Karpas-422 (cell line): ENCODE results near the gene PRRC2B. TPM values are rescaled to one million over a fixed set of nuclear protein-coding genes. Genes with fewer than 3 reads are reported as not detected.

ENCODE experiments used
- DNase-seq: peaks from one replicate; pipeline ENCODE4 v3.0.0-alpha.2; 2015
- H2AFZ ChIP-seq: fragments of 200-600 bp; sonication (generic); 2 replicates; pipeline ENCODE4 v1.6.1; 2014; ENCODE audit warnings: antibody characterized with exemption, low read length, mixed read lengths
- H3K27ac ChIP-seq: fragments of 200-600 bp; sonication (generic); 2 replicates; pipeline ENCODE4 v1.5.1; 2014; ENCODE audit warnings: mild to moderate bottlenecking, low read length, moderate library complexity
- H3K27me3 ChIP-seq: fragments of 200-600 bp; sonication (generic); 2 replicates; pipeline ENCODE4 v1.6.1; 2014; ENCODE audit warnings: low read length, mixed read lengths
- H3K36me3 ChIP-seq: fragments of 200-600 bp; sonication (generic); 2 replicates; pipeline ENCODE4 v1.6.1; 2014; ENCODE audit warnings: low read length, mixed read lengths; ENCODE audit not compliant: insufficient read depth
- H3K4me1 ChIP-seq: fragments of 200-600 bp; sonication (generic); 2 replicates; pipeline ENCODE4 v1.6.1; 2014; ENCODE audit warnings: mild to moderate bottlenecking, low read length, mixed read lengths
- H3K4me2 ChIP-seq: fragments of 200-600 bp; sonication (generic); 2 replicates; pipeline ENCODE4 v1.6.1; 2014; ENCODE audit warnings: low read length, low read depth, mild to moderate bottlenecking; ENCODE audit not compliant: poor library complexity, severe bottlenecking
- H3K4me3 ChIP-seq: fragments of 200-600 bp; sonication (generic); 2 replicates; pipeline ENCODE4 v1.5.1; 2014; ENCODE audit warnings: mild to moderate bottlenecking, antibody characterized with exemption, low read length, mixed read lengths
- H3K79me2 ChIP-seq: fragments of 200-600 bp; sonication (generic); 2 replicates; pipeline ENCODE4 v1.6.1; 2014; ENCODE audit warnings: mild to moderate bottlenecking, low read length, mixed read lengths
- H3K9ac ChIP-seq: fragments of 200-600 bp; sonication (generic); 2 replicates; pipeline ENCODE4 v1.6.0; 2014; ENCODE audit warnings: low read length
- H3K9me2 ChIP-seq: fragments of 200-600 bp; sonication (generic), shearing (Covaris generic); replicated peaks from 2 replicates; pipeline ENCODE4 v1.6.0; 2014; ENCODE audit warnings: mild to moderate bottlenecking, low read length, moderate library complexity; ENCODE audit not compliant: insufficient read depth
- H3K9me3 ChIP-seq: fragments of 300-700, 200-600 bp; sonication (generic); 2 replicates; pipeline ENCODE4 v1.6.1; 2014; ENCODE audit warnings: low read length, mixed read lengths
- H4K20me1 ChIP-seq: fragments of 200-600 bp; sonication (generic); 2 replicates; pipeline ENCODE4 v1.6.1; 2014; ENCODE audit warnings: mild to moderate bottlenecking, antibody characterized with exemption, low read length, low read depth; ENCODE audit not compliant: insufficient read depth
- total RNA-seq: library from RNA; depleted of rRNA; stranded (reverse); fragments of >200 nt; shearing (Covaris generic); gene quantifications from 2 replicates; pipeline ENCODE4 v1.2.3, GENCODE V29; 2014; ENCODE audit warnings: low replicate concordance

PRRC2B gene
- total RNA-seq, 1 experiment from 2014 or later = 83.8 TPM

DNA sequence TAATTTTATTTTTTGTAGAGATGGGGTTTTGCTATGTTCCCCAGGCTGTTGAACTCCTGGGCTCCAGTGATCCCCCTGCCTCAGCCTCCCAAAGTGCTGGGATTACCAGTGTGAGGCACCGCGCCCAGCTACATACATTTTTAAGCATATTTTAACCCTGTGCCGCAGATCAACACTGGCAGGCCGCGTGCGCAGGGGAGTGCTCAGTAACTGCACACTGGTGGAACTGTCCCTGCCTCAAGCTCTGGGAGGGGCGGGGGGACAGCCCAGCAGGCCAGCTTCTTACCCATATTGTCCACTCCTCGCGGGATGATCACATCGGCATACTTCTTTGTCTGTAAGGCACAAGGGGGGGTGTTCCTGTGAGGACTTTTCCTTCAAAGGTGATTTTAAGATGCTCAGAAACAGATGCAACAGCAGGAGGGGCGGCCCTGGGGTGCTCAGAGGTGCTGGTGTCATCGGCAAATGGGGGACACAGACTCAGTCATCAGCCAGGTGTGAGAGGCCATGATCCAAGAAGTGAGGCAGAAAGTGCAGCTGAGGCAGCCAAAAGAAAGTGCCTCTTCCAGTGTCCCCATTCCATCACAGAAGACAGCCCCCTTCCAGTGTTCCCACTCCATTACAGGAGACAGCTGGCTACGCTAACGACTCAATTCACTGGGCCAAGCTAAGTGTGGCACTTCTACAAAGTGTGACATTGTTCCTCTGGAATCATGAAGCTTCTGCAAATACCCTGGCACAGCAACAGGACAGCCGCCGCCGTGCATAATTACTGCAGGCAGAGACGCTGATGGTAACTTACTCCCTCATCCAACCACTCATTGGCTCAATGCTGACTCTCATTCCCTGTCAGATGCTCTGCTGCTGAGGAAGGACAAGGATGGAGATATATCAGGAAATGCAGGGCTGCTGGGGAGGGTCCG lies 132.0 kb downstream of the PRRC2B start:
- no peak overlapping the region for H3K9ac ChIP-seq
- peaks cover 14% of the 10 kb centered on the region for H3K79me2 ChIP-seq
- peaks cover 10% of the 10 kb centered on the region for H3K4me1 ChIP-seq
- H3K9me2 ChIP-seq = no peaks in the 10 kb centered on the region
- no peaks in the 10 kb centered on the region; the same call in 1 of the 2 replicates for H3K36me3 ChIP-seq
- no peak overlapping the region for H3K4me3 ChIP-seq
- no peak for DNase-seq
- no peaks in the 10 kb centered on the region for H3K27me3 ChIP-seq
- no peak overlapping the region for H3K27ac ChIP-seq
- no peak overlapping the region for H2AFZ ChIP-seq
- no peaks in the 10 kb centered on the region for H4K20me1 ChIP-seq
- no peak overlapping the region for H3K4me2 ChIP-seq
- no peaks in the 10 kb centered on the region for H3K9me3 ChIP-seq

- peaks cover 14% of the 10 kb centered on the region for H3K4me1 ChIP-seq
- H3K4me3 ChIP-seq = no peak overlapping the region
- H3K79me2 ChIP-seq = peaks cover 14% of the 10 kb centered on the region
- no peak overlapping the region for H3K9ac ChIP-seq
- H3K27me3 ChIP-seq = no peaks in the 10 kb centered on the region
- no peak for DNase-seq
- H3K4me2 ChIP-seq = no peak overlapping the region
- H3K27ac ChIP-seq = no peak overlapping the region
- H3K9me3 ChIP-seq = no peaks in the 10 kb centered on the region
- H3K9me2 ChIP-seq = no peaks in the 10 kb centered on the region
- no peaks in the 10 kb centered on the region for H4K20me1 ChIP-seq
- H2AFZ ChIP-seq = no peak overlapping the region
- no peaks in the 10 kb centered on the region for H3K36me3 ChIP-seq
Measured at GRCh38 chr9:131528186-131528585, 134.3 kb downstream of the PRRC2B start.

- no peak for DNase-seq
- peaks cover 14% of the 10 kb centered on the region for H3K79me2 ChIP-seq
- no peaks in the 10 kb centered on the region for H3K36me3 ChIP-seq
- H4K20me1 ChIP-seq = no peaks in the 10 kb centered on the region
- no peaks in the 10 kb centered on the region for H3K9me2 ChIP-seq
- H3K27ac ChIP-seq = no peak overlapping the region
- H3K4me3 ChIP-seq = no peak overlapping the region
- H3K4me2 ChIP-seq = no peak overlapping the region
- H3K9me3 ChIP-seq = no peaks in the 10 kb centered on the region
- H3K9ac ChIP-seq = no peak overlapping the region
- H3K4me1 ChIP-seq = peaks cover 14% of the 10 kb centered on the region
- no peak overlapping the region for H2AFZ ChIP-seq
- no peaks in the 10 kb centered on the region for H3K27me3 ChIP-seq
Measured at GRCh38 chr9:131528886-131529505, 135.1 kb downstream of the PRRC2B start.

DNA sequence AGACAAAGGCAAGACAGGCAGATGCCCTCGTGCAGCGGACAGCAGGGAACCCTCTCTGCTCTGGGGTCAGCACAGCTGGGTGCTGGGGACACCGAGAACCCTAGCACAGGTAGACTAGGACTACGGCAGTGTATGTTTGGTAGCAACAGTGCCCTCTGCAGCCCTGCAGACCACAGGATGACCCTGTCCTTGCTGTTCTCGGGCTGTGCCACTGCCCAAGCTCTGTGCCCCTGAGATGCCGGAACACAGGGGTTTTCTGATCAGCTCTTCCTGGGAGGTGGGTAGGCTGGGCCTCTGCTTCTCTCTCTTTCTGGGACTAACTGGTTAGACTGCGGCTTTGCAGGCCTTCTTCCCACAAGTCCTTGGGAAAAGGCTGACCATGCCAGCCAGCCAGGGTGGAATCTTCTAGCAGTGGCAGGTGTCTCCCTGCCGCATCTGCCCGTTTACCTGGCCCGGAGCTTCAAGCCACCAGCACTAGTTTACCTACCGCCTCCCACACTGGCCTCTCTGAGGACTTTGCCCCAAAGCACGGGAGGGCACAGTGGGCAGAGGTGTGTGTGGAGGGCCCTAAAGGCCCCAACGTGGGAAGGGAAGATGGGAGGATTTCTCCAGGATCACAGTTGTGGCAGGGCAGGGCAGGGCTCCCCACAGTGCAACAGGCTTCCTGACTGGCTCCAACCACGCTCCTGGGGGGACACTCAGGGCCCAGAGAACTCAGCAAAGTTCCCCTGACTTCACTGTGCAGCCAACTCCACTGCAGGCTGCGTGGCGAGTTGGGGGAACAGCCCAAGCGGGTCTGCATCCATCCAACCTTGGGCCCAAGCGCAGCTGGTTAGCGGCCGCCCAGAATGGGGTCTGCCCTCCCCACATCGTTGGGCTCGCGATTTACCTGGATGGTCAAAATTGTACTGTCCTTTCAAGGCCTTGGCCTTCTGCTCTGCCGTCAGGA lies 136.0 kb downstream of the PRRC2B start:
- Histone ChIP-seq H3K9ac (peak overlapping the region; percentile 97), H3K4me1 (peaks cover 14% of the 10 kb centered on the region), H3K4me2 (peak overlapping the region; percentile 99), H3K4me3 (peak overlapping the region; percentile 98), H3K9me3 (no peaks in the 10 kb centered on the region), H4K20me1 (no peaks in the 10 kb centered on the region), H3K27ac (peak overlapping the region; percentile 26; the same call in 1 of the 2 replicates), H3K79me2 (peaks cover 14% of the 10 kb centered on the region), H3K9me2 (no peaks in the 10 kb centered on the region), H2AFZ (no peak overlapping the region), H3K36me3 (no peaks in the 10 kb centered on the region), H3K27me3 (no peaks in the 10 kb centered on the region)
- DNase-seq = no peak

- no peaks in the 10 kb centered on the region for H3K36me3 ChIP-seq
- peak overlapping the region; percentile 99 for H3K4me2 ChIP-seq
- peak overlapping the region; percentile 97 for H3K9ac ChIP-seq
- H2AFZ ChIP-seq = peak overlapping the region; percentile 78; the same call in 1 of the 2 replicates
- H3K4me1 ChIP-seq = peaks cover 14% of the 10 kb centered on the region
- no peaks in the 10 kb centered on the region for H3K9me2 ChIP-seq
- peak overlapping the region; percentile 98 for H3K4me3 ChIP-seq
- no peaks in the 10 kb centered on the region for H3K27me3 ChIP-seq
- H3K27ac ChIP-seq = peak overlapping the region; percentile 26; the same call in 1 of the 2 replicates
- H3K79me2 ChIP-seq = peaks cover 14% of the 10 kb centered on the region
- peak; percentile 62 for DNase-seq
- no peaks in the 10 kb centered on the region for H3K9me3 ChIP-seq
- no peaks in the 10 kb centered on the region for H4K20me1 ChIP-seq
Measured at GRCh38 chr9:131530546-131530919, 136.6 kb downstream of the PRRC2B start.

DNA sequence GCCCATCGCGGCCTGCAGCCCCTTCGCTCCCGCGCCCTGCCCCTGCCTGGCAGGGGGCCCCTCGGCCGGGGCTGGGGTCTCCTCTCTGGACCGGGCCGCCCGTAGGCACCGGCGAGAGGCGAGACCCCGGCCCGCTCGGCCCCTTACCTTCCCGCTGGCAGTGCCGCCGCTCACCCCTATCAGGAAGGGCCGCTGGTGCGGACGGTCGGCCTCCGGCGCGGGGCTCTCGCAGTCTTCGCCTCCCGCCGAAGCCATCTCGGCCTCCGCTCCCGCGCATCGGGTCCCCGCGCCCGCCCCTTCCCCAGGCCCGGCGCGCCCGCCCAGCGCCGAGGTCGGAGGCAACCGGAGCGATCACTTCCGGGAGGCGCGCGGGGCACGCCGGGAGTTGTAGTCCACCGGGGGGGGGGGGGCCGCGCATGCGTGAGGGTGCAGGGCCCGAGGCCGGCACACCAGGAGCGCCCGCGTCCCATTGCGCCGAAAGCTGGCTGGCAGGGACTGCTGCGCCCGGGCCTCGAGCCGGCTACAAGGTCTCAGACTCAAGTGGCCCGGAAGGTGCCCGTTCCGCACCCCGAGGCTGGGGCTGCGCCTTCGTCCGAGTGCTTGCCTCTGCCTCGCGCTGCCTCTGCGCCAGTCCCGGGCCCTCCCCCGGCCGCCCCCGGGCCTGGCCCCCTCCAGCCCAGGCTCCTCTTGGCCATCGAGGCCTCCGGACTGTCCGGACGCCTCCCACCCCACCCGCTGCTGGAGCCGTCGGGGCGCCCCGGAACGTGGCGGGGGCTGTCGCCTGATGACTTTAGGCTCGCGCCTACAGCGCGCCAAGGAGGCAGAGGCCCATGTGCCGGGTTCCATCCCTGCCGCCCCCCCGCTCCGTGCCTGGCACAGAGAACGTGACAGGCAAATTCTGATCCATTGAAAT lies 137.3 kb downstream of the PRRC2B start, which contains the start of gene UCK1:
TSS of gene UCK1 (minus strand) at position 344 of the 913 bp plus-strand sequence. CDS start at position 255, 89 bp downstream.
- Histone ChIP-seq H3K9me2 (no peaks in the 10 kb centered on the region), H3K27ac (peak within 1 kb of the TSS; percentile 26; the same call in 1 of the 2 replicates), H3K4me2 (peak within 1 kb of the TSS; percentile 99), H3K27me3 (no peaks in the 10 kb centered on the region), H4K20me1 (no peaks in the 10 kb centered on the region), H3K9ac (peak within 1 kb of the TSS; percentile 97), H3K79me2 (peaks cover 14% of the 10 kb centered on the region), H3K36me3 (no peaks in the 10 kb centered on the region), H2AFZ (peak within 1 kb of the TSS; percentile 91; the same call in 1 of the 2 replicates), H3K4me3 (peak within 1 kb of the TSS; percentile 98), H3K4me1 (peaks cover 14% of the 10 kb centered on the region), H3K9me3 (no peaks in the 10 kb centered on the region)
- peak; percentile 93 for DNase-seq

- H3K27ac ChIP-seq = no peak overlapping the region
- no peak overlapping the region for H3K9ac ChIP-seq
- peaks cover 11% of the 10 kb centered on the region for H3K79me2 ChIP-seq
- no peaks in the 10 kb centered on the region for H3K36me3 ChIP-seq
- H2AFZ ChIP-seq = no peak overlapping the region
- no peaks in the 10 kb centered on the region for H3K9me2 ChIP-seq
- no peaks in the 10 kb centered on the region for H3K9me3 ChIP-seq
- H3K4me3 ChIP-seq = no peak overlapping the region
- no peak overlapping the region for H3K4me2 ChIP-seq
- DNase-seq = no peak
- no peaks in the 10 kb centered on the region for H3K27me3 ChIP-seq
- H3K4me1 ChIP-seq = peaks cover 11% of the 10 kb centered on the region
- H4K20me1 ChIP-seq = no peaks in the 10 kb centered on the region
Measured at GRCh38 chr9:131534721-131535237, 140.9 kb downstream of the PRRC2B start.
